ENCODE measurements around the gene CACNB1.

The CACNB1 gene

GRCh38 chr17:39123627-39124026, 73.8 kb downstream of the CACNB1 start:
- DNase-seq (ENCODE audit: low read depth), result no peak
